HEK293 (cell line): ENCODE results near the gene PRR16.

Source experiments
- CTCF ChIA-PET: fragments of 350-600 bp; formaldehyde crosslinking; extraction: SDS; loops from one replicate; lab custom pipeline; 2021; ENCODE audit warnings: antibody characterized with exemption; lab: Yijun Ruan, JAX
- POLR2A ChIA-PET: fragments of 300-600 bp; formaldehyde crosslinking; extraction: SDS; loops from one replicate; lab custom pipeline; 2020; ENCODE audit warnings: antibody characterized with exemption, inconsistent platforms; lab: Yijun Ruan, JAX
- H3K27ac ChIP-seq: fragments of 200-500 bp; sonication (Bioruptor generic); 2 replicates; pipeline ENCODE4 v1.5.1; 2014; ENCODE audit warnings: low read depth, low read length, control low read depth, inconsistent platforms; ENCODE audit errors: extremely low read depth
- H3K36me3 ChIP-seq, 2 experiments: fragments of 200-500 bp in 1 of 2; sonication (Bioruptor generic) in 1 of 2; 1 replicate in 1 of 2; 2 replicates in 1 of 2; pipeline ENCODE4 v1.5.1; 2014 to 2017; ENCODE audit warnings: inconsistent platforms in 2 of 2, low read length in 2 of 2; ENCODE audit not compliant: control insufficient read depth in 2 of 2, insufficient read depth in 1 of 2
- H3K4me1 ChIP-seq: fragments of 200-500 bp; sonication (Bioruptor generic); 2 replicates; pipeline ENCODE4 v1.5.1; 2014; ENCODE audit warnings: mild to moderate bottlenecking, low read length, inconsistent platforms; ENCODE audit not compliant: control insufficient read depth, insufficient read depth
- H3K4me3 ChIP-seq: 2 replicates; pipeline ENCODE4 v1.5.1; 2011; ENCODE audit warnings: low read depth, mild to moderate bottlenecking, control low read depth, low read length, moderate library complexity
- H3K9me3 ChIP-seq: fragments of 200-500 bp; sonication (Bioruptor generic); 2 replicates; pipeline ENCODE4 v1.5.1; 2014; ENCODE audit warnings: low read depth, low read length, inconsistent platforms; ENCODE audit not compliant: control insufficient read depth, insufficient read depth
- GLIS2 ChIP-seq: fragments of 450-650 bp; formaldehyde crosslinking; IDR thresholded peaks from 2 replicates; pipeline ENCODE4 v1.5.1; 2016; ENCODE audit warnings: missing biosample characterization, missing genetic modification characterization
- HOXA7 ChIP-seq: sonication (generic); formaldehyde crosslinking; IDR thresholded peaks from 2 replicates; pipeline ENCODE4 v1.8.1; 2022; ENCODE audit warnings: missing genetic modification reagents, borderline replicate concordance
- IKZF3 ChIP-seq: fragments of 450-650 bp; IDR thresholded peaks from 2 replicates; pipeline ENCODE4 v1.5.0; 2018; ENCODE audit warnings: missing biosample characterization, mild to moderate bottlenecking, missing genetic modification characterization, moderate library complexity
- MZF1 ChIP-seq: fragments of 450-650 bp; formaldehyde crosslinking; IDR thresholded peaks from 2 replicates; pipeline ENCODE4 v1.5.1; 2017; ENCODE audit warnings: missing biosample characterization, missing genetic modification characterization, borderline replicate concordance
- TCF7L2 ChIP-seq: IDR thresholded peaks from 2 replicates; pipeline ENCODE4 v1.6.1; 2011; ENCODE audit warnings: low read depth, mild to moderate bottlenecking, inconsistent platforms, low read length, moderate library complexity, borderline replicate concordance
- ZNF155 ChIP-seq: fragments of 450-650 bp; formaldehyde crosslinking; IDR thresholded peaks from 2 replicates; pipeline ENCODE4 v1.5.1; 2016; ENCODE audit warnings: missing biosample characterization, missing genetic modification characterization
- ZNF335 ChIP-seq: fragments of 450-650 bp; formaldehyde crosslinking; conservative IDR thresholded peaks from 2 replicates; pipeline ENCODE4 v1.5.1; 2016; ENCODE audit warnings: missing biosample characterization, missing genetic modification characterization
- ZNF350 ChIP-seq: fragments of 450-650 bp; formaldehyde crosslinking; IDR thresholded peaks from 2 replicates; pipeline ENCODE4 v1.5.0; 2017; ENCODE audit warnings: missing biosample characterization, mild to moderate bottlenecking, missing genetic modification characterization
- ZNF354C ChIP-seq: fragments of 450-650 bp; formaldehyde crosslinking; IDR thresholded peaks from 2 replicates; pipeline ENCODE4 v1.5.1; 2016; ENCODE audit warnings: missing biosample characterization, missing genetic modification characterization, low read depth, borderline replicate concordance
- ZNF423 ChIP-seq: fragments of 450-650 bp; formaldehyde crosslinking; IDR thresholded peaks from 2 replicates; pipeline ENCODE4 v1.5.1; 2016; ENCODE audit warnings: missing biosample characterization, missing genetic modification characterization
- ZNF433 ChIP-seq: fragments of 450-650 bp; formaldehyde crosslinking; IDR thresholded peaks from 2 replicates; pipeline ENCODE4 v1.5.1; 2016; ENCODE audit warnings: missing biosample characterization, missing genetic modification characterization, low read depth
- ZNF544 ChIP-seq: fragments of 450-650 bp; formaldehyde crosslinking; IDR thresholded peaks from 2 replicates; pipeline ENCODE4 v1.5.0; 2017; ENCODE audit warnings: missing biosample characterization, missing genetic modification characterization
- ZNF555 ChIP-seq: fragments of 450-650 bp; formaldehyde crosslinking; conservative IDR thresholded peaks from 2 replicates; pipeline ENCODE4 v1.5.1; 2017; ENCODE audit warnings: missing biosample characterization, mild to moderate bottlenecking, missing genetic modification characterization, inconsistent platforms
- ZNF610 ChIP-seq: fragments of 450-650 bp; formaldehyde crosslinking; IDR thresholded peaks from 2 replicates; pipeline ENCODE4 v1.5.1; 2016; ENCODE audit warnings: missing biosample characterization, missing genetic modification characterization, borderline replicate concordance
- ZNF660 ChIP-seq: fragments of 450-650 bp; IDR thresholded peaks from 2 replicates; pipeline ENCODE4 v1.5.1; 2018; ENCODE audit warnings: missing biosample characterization, mild to moderate bottlenecking, missing genetic modification characterization
- ZNF707 ChIP-seq: fragments of 450-650 bp; formaldehyde crosslinking; IDR thresholded peaks from 2 replicates; pipeline ENCODE4 v1.5.1; 2016; ENCODE audit warnings: missing biosample characterization, missing genetic modification characterization
- ZNF76 ChIP-seq: fragments of 450-650 bp; formaldehyde crosslinking; IDR thresholded peaks from 2 replicates; pipeline ENCODE4; 2016; ENCODE audit warnings: low read depth, missing biosample characterization, missing genetic modification characterization, borderline replicate concordance
- TF ChIP-seq, protein P1 (sequence below): fragments of 450-650 bp; formaldehyde crosslinking; IDR thresholded peaks from 2 replicates; pipeline ENCODE4 v1.5.1; 2016; ENCODE audit warnings: missing biosample characterization, missing genetic modification characterization
- TF ChIP-seq, protein P2 (sequence below): fragments of 450-650 bp; formaldehyde crosslinking; IDR thresholded peaks from 2 replicates; pipeline ENCODE4 v1.5.1; 2016; ENCODE audit warnings: missing biosample characterization, missing genetic modification characterization, low read depth
- TF ChIP-seq, protein P3 (sequence below): fragments of 450-650 bp; formaldehyde crosslinking; IDR thresholded peaks from 2 replicates; pipeline ENCODE4 v1.5.1; 2017; ENCODE audit warnings: missing biosample characterization, missing genetic modification characterization
- TF ChIP-seq, protein P4 (sequence below): fragments of 450-650 bp; formaldehyde crosslinking; IDR thresholded peaks from 2 replicates; pipeline ENCODE4 v1.5.1; 2016; ENCODE audit warnings: missing biosample characterization, missing genetic modification characterization
- TF ChIP-seq, protein P5 (sequence below): fragments of 450-650 bp; formaldehyde crosslinking; IDR thresholded peaks from 2 replicates; pipeline ENCODE4 v1.5.1; 2016; ENCODE audit warnings: missing biosample characterization, missing genetic modification characterization

The PRR16 gene

DNA sequence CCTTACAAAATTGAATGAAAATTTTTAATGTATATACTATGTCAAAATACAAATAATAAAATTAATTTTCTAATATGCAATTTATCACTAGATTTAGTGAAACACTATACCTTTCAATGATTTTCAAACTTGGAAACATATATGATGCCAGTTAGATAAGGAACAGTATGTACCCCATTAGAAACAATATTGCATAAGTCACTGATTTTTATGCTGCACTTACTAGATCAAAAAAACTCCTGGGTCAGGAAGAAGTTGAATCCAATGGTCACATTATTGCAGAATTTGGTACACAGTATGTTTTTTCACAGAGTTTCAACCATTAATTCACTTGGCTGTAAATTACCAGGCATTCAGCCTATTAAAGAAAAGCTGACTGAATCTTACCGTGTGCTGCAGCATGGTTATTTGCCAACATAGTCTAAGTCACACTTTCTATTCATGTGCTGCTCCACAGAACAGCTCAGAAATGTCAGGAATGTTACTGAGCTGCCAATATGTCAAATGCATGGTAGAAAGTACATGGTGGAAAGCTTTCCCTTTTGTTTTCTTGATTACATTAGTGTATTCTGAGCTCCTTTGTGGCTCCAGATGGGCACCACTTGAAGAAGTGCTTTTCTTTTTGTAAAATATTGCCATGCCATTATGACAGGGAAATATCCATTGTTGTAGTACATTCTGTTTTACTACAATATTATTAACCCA lies 9.9 kb upstream of the PRR16 start:
- TF ChIP-seq, protein P1, sequence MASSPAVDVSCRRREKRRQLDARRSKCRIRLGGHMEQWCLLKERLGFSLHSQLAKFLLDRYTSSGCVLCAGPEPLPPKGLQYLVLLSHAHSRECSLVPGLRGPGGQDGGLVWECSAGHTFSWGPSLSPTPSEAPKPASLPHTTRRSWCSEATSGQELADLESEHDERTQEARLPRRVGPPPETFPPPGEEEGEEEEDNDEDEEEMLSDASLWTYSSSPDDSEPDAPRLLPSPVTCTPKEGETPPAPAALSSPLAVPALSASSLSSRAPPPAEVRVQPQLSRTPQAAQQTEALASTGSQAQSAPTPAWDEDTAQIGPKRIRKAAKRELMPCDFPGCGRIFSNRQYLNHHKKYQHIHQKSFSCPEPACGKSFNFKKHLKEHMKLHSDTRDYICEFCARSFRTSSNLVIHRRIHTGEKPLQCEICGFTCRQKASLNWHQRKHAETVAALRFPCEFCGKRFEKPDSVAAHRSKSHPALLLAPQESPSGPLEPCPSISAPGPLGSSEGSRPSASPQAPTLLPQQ (tag by site-specific recombination) = no peak
- TF ChIP-seq IKZF3 (no peak), MZF1 (tag by site-specific recombination) (no peak), HOXA7 (CRISPR knock-in tag) (no peak), ZNF707 (tag by site-specific recombination) (no peak), ZNF544 (tag by site-specific recombination) (no peak), ZNF335 (tag by site-specific recombination) (no peak), ZNF660 (tag by site-specific recombination) (no peak), ZNF350 (tag by site-specific recombination) (no peak), ZNF354C (tag by site-specific recombination) (no peak), ZNF555 (tag by site-specific recombination) (no peak), ZNF423 (tag by site-specific recombination) (no peak), ZNF76 (tag by site-specific recombination) (no peak), GLIS2 (tag by site-specific recombination) (no peak), ZNF155 (no peak), ZNF610 (tag by site-specific recombination) (no peak), ZNF433 (tag by site-specific recombination) (no peak)
- TF ChIP-seq, protein P2, sequence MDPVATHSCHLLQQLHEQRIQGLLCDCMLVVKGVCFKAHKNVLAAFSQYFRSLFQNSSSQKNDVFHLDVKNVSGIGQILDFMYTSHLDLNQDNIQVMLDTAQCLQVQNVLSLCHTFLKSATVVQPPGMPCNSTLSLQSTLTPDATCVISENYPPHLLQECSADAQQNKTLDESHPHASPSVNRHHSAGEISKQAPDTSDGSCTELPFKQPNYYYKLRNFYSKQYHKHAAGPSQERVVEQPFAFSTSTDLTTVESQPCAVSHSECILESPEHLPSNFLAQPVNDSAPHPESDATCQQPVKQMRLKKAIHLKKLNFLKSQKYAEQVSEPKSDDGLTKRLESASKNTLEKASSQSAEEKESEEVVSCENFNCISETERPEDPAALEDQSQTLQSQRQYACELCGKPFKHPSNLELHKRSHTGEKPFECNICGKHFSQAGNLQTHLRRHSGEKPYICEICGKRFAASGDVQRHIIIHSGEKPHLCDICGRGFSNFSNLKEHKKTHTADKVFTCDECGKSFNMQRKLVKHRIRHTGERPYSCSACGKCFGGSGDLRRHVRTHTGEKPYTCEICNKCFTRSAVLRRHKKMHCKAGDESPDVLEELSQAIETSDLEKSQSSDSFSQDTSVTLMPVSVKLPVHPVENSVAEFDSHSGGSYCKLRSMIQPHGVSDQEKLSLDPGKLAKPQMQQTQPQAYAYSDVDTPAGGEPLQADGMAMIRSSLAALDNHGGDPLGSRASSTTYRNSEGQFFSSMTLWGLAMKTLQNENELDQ = no peak
- TF ChIP-seq, protein P3, sequence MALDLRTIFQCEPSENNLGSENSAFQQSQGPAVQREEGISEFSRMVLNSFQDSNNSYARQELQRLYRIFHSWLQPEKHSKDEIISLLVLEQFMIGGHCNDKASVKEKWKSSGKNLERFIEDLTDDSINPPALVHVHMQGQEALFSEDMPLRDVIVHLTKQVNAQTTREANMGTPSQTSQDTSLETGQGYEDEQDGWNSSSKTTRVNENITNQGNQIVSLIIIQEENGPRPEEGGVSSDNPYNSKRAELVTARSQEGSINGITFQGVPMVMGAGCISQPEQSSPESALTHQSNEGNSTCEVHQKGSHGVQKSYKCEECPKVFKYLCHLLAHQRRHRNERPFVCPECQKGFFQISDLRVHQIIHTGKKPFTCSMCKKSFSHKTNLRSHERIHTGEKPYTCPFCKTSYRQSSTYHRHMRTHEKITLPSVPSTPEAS = no peak
- TF ChIP-seq, protein P4, sequence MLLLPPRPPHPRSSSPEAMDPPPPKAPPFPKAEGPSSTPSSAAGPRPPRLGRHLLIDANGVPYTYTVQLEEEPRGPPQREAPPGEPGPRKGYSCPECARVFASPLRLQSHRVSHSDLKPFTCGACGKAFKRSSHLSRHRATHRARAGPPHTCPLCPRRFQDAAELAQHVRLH (tag by site-specific recombination) = no peak
- Histone ChIP-seq H3K36me3 (no peaks in the 10 kb centered on the region), H3K27ac (no peak overlapping the region), H3K4me1 (no peaks in the 10 kb centered on the region), H3K9me3 (no peaks in the 10 kb centered on the region), H3K4me3 (no peak overlapping the region)
- ChIA-PET POLR2A (no interaction called here), CTCF (no interaction called here)

DNA sequence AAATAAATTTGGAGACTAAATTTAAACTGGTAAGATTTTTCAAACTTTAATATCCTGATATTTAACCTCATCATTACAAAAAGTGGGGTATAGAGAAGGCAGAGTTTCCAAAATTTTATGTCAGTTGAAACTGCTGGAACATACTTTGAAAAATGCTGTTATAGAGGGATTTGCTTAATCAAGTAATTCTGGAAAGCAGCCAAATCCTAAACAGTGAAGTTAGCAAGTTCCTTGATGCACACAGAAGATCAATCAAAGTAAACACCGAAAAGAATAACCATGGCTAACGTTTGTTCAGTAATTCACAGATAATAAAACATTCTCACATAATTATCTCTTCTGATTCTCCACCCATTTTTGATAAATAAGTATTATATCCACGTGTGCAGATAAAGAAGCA lies 8.1 kb upstream of the PRR16 start:
- ChIA-PET CTCF (no interaction called here), POLR2A (no interaction called here)
- Histone ChIP-seq H3K9me3 (no peaks in the 10 kb centered on the region), H3K4me3 (no peak overlapping the region), H3K36me3 (no peaks in the 10 kb centered on the region), H3K4me1 (no peaks in the 10 kb centered on the region), H3K27ac (no peak overlapping the region)
- no peak for TF ChIP-seq TCF7L2
- TF ChIP-seq MZF1 (tag by site-specific recombination) = no peak
- TF ChIP-seq, protein P5, sequence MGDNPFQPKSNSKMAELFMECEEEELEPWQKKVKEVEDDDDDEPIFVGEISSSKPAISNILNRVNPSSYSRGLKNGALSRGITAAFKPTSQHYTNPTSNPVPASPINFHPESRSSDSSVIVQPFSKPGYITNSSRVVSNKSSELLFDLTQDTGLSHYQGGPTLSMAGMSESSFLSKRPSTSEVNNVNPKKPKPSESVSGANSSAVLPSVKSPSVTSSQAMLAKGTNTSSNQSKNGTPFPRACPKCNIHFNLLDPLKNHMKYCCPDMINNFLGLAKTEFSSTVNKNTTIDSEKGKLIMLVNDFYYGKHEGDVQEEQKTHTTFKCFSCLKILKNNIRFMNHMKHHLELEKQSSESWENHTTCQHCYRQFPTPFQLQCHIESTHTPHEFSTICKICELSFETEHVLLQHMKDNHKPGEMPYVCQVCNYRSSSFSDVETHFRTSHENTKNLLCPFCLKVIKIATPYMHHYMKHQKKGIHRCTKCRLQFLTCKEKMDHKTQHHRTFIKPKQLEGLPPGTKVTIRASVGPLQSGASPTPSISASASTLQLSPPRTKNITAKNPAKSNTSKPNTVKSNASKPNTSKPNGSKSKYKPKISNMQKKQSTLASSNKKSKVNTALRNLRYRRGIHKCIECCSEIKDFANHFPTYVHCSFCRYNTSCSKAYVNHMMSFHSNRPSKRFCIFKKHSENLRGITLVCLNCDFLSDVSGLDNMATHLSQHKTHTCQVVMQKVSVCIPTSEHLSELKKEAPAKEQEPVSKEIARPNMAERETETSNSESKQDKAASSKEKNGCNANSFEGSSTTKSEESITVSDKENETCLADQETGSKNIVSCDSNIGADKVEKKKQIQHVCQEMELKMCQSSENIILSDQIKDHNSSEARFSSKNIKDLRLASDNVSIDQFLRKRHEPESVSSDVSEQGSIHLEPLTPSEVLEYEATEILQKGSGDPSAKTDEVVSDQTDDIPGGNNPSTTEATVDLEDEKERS (tag by site-specific recombination) = no peak
